Body of pancreas (tissue), 4 donors: Measurements from ENCODE around the gene SYNPO. TPM values are rescaled to one million over a fixed set of nuclear protein-coding genes. Genes with fewer than 3 reads are reported as not detected.

Experiments used
- ATAC-seq: fragments of 150-250 bp; one replicate; pipeline ENCODE4 v1.9.1; 2016
- DNase-seq, 4 donors: peaks; one replicate each; pipeline ENCODE4 v3.0.0-alpha.2; 2019
- H3K27ac ChIP-seq, 4 donors: fragments of 200-600 bp; sonication (generic); 1 replicate in 3 of 4; 2 replicates in 1 of 4; pipeline versions ENCODE4 v1.5.1 to v1.6.1; 2016 to 2019; ENCODE audit warnings: mild to moderate bottlenecking in 1 of 4, mixed read lengths in 1 of 4, moderate library complexity in 1 of 4
- H3K27me3 ChIP-seq, 2 donors: fragments of 200-600 bp; sonication (generic); one replicate each; pipeline ENCODE4 v1.6.0; 2016; ENCODE audit warnings: mild to moderate bottlenecking in 1 of 2
- H3K36me3 ChIP-seq, 2 donors: fragments of 200-600 bp; sonication (generic); replicated peaks in 1 of 2; 2 replicates each; pipeline ENCODE4 v1.5.1; 2016; ENCODE audit warnings: low read depth in 2 of 2; ENCODE audit not compliant: insufficient read depth in 1 of 2
- H3K4me1 ChIP-seq: fragments of 200-600 bp; sonication (generic); one replicate; pipeline ENCODE4 v1.6.0; 2016
- H3K4me3 ChIP-seq, 2 donors: fragments of 200-600 bp; sonication (generic); 1 replicate in 1 of 2; 2 replicates in 1 of 2; pipeline ENCODE4 v1.5.1; 2016 to 2019
- H3K9me3 ChIP-seq, 3 donors: fragments of 200-600 bp; sonication (generic); 1 replicate in 2 of 3; 2 replicates in 1 of 3; pipeline ENCODE4 v1.5.1; 2016
- CTCF ChIP-seq, 7 experiments: fragments of 450-650 bp in 4 of 7; fragments of 200-600 bp in 3 of 7; sonication (generic) in 3 of 7; IDR thresholded peaks; one replicate each; pipeline ENCODE4 v1.5.1; 2016 to 2019; ENCODE audit warnings: antibody characterized with exemption in 7 of 7
- POLR2A ChIP-seq, 3 donors: fragments of 450-650 bp; IDR thresholded peaks; one replicate each; pipeline ENCODE4 v1.6.1; 2016; ENCODE audit warnings: antibody characterized with exemption in 3 of 3, mild to moderate bottlenecking in 2 of 3
- WGBS, 2 donors: methylation state at CpG; one replicate each; pipeline ENCODE4 v1.1.5; 2017; 5-methylcytosine and 5-hydroxymethylcytosine counted together
- intact Hi-C: fragments of 100-400 bp; cut with DNase I; formaldehyde crosslinking; loops from one replicate; pipeline ENCODE4 v1.15.1; 2023
- total RNA-seq, 2 donors: library from RNA; depleted of rRNA; stranded (reverse); fragments of >200 nt; gene quantifications; one replicate each; pipeline ENCODE4 v1.1.0, GENCODE V29; 2016

Gene SYNPO
- total RNA-seq, 2 donors from 2014 or later, result 18.4 to 40.9 TPM

GRCh38 chr5:150665044-150665443 lies 24.6 kb downstream of the SYNPO start:
- ATAC-seq (no peak), DNase-seq (no peak)
- Histone ChIP-seq H3K27ac (no peak overlapping the region), H3K36me3 (no peaks in the 10 kb centered on the region), H3K4me1 (no peaks in the 10 kb centered on the region), H3K9me3 (no peaks in the 10 kb centered on the region), H3K4me3 (no peak overlapping the region), H3K27me3 (no peaks in the 10 kb centered on the region)
- intact Hi-C loops, result no loop called here
- 37 to 46% methylated on average over 12 of the region's 12 CpGs for WGBS, 2 donors
- no peak for TF ChIP-seq CTCF (IDR thresholded peaks at IDR 0.05)
- no peak for TF ChIP-seq POLR2A (IDR thresholded peaks at IDR 0.05)

GRCh38 chr5:150670275-150670947 lies 30.0 kb downstream of the SYNPO start:
- no peak for DNase-seq
- Histone ChIP-seq H3K36me3 (no peaks in the 10 kb centered on the region), H3K9me3 (no peaks in the 10 kb centered on the region), H3K4me3 (no peak overlapping the region), H3K27ac (no peak overlapping the region), H3K4me1 (peaks cover 17% of the 10 kb centered on the region), H3K27me3 (peaks cover 0 to 9% of the 10 kb centered on the region in 2 donors)
- ATAC-seq, result no peak
- TF ChIP-seq POLR2A (IDR thresholded peaks at IDR 0.05), result no peak
- no peak for TF ChIP-seq CTCF (IDR thresholded peaks at IDR 0.05)
- 80% methylated on average over 14 of the region's 14 CpGs for WGBS, 2 donors
- intact Hi-C loops, result no loop called here

DNA sequence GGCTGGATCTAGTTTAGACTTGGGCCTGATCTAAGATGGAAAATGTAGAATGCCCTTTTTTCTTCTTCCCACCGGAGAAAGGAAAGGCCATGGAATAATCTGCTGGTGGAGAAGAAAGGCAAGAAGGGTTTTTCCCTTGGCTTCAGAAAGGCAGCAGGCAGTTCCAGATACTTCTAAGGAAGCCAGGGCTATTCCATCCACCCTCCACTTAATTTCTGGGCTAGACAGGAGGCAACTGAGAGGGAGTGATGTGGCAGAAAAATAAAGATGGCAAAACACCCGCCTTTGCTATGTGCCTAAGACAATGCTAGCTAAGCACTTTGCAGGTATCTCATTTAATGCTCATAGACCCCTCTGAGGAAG lies 30.5 kb downstream of the SYNPO start:
- DNase-seq (no peak), ATAC-seq (no peak)
- Histone ChIP-seq H3K36me3 (no peaks in the 10 kb centered on the region), H3K4me3 (no peak overlapping the region), H3K27ac (no peak overlapping the region), H3K27me3 (peaks cover 0 to 9% of the 10 kb centered on the region in 2 donors), H3K4me1 (peaks cover 17% of the 10 kb centered on the region), H3K9me3 (no peaks in the 10 kb centered on the region)
- intact Hi-C loops, result no loop called here
- TF ChIP-seq CTCF (IDR thresholded peaks at IDR 0.05) (no peak), POLR2A (IDR thresholded peaks at IDR 0.05) (no peak)
- WGBS, 2 donors, result 60 to 71% methylated on average over 2 of the region's 2 CpGs

DNA sequence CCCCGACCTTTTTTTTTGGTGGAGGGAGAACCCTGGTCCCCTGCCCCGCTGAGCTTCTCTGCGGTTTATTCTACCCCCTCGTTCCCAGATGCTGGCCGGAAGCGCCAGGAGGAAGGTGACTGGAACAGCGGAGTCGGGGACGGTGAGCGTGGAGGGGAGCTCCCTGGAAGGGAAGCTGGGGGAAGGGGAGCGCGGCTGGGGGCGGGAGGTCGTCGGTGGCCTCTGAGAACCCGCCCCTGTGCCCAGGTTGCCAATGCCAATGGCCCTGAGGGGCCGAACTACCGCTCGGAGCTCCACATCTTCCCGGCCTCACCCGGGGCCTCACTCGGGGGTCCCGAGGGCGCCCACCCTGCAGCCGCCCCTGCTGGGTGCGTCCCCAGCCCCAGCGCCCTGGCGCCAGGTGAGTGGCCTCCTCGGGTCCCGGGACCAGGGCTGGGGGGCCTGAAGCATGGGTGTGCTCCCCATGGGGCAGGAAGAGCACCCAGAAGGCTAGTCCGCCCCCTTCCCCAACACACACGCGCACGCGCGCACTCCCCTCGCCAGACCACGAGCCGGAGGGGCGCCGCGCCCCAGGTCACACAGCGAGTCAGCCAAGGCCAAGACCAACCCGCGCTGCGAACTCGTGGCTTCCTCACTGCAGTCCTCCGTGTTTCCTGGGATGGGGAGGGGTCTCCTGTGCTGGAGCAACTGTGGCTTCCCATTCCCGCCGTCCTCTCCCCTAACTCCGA lies 31.2 kb downstream of the SYNPO start:
- peaks cover 17% of the 10 kb centered on the region for H3K4me1 ChIP-seq
- no peak for TF ChIP-seq CTCF (IDR thresholded peaks at IDR 0.05)
- TF ChIP-seq POLR2A (IDR thresholded peaks at IDR 0.05), result no peak
- peaks cover 0 to 9% of the 10 kb centered on the region in 2 donors for H3K27me3 ChIP-seq
- H3K9me3 ChIP-seq, result no peaks in the 10 kb centered on the region
- intact Hi-C loops, result no loop called here
- DNase-seq (no peak), ATAC-seq (peak; percentile 7)
- H3K36me3 ChIP-seq, result no peaks in the 10 kb centered on the region
- no peak overlapping the region for H3K4me3 ChIP-seq
- H3K27ac ChIP-seq, result no peak overlapping the region
- WGBS, 2 donors, result 5 to 13% methylated on average over 34 to 51 of the region's 51 CpGs
